Neural progenitor cell (in vitro differentiated cells): ENCODE data around the gene FOLR3.

Experiments
- CTCF ChIP-seq: fragments of 200-600 bp; sonication (generic); IDR thresholded peaks from 2 replicates; pipeline ENCODE4 v1.5.1; 2017; ENCODE audit warnings: antibody characterized with exemption, mild to moderate bottlenecking
- EZH2 ChIP-seq: fragments of 200-600 bp; sonication (generic); IDR thresholded peaks from 2 replicates; pipeline ENCODE4 v1.6.1; 2017; ENCODE audit warnings: antibody characterized with exemption, mild to moderate bottlenecking, moderate library complexity

GRCh38 chr11:72129381-72129780, 6.1 kb upstream of the FOLR3 start:
- no peak for TF ChIP-seq CTCF
- no peak for TF ChIP-seq EZH2
